SK-N-SH (cell line): ENCODE results near the gene FAM83D. TPM values are rescaled to one million over a fixed set of nuclear protein-coding genes. Genes with fewer than 3 reads are reported as not detected.

Source experiments
- CTCF ChIA-PET: fragments of 300-600, 350-600 bp; formaldehyde crosslinking; extraction: SDS; loops from one replicate; lab custom pipeline; 2021; lab: Yijun Ruan, JAX
- POLR2A ChIA-PET: fragments of 350-600 bp; sonication (Branson Sonifier 250); formaldehyde crosslinking; extraction: SDS; loops from one replicate; lab custom pipeline; 2020; ENCODE audit warnings: antibody characterized with exemption, inconsistent platforms; lab: Yijun Ruan, JAX
- DNase-seq: peaks from one replicate; pipeline ENCODE4 v3.0.0; 2012
- H2AFZ ChIP-seq: fragments of 200-600 bp; sonication (generic); 2 replicates; pipeline ENCODE4 v1.8.1; 2016; ENCODE audit warnings: antibody characterized with exemption, mild to moderate bottlenecking, low read depth
- H3F3A ChIP-seq: fragments of 200-600 bp; sonication (generic); replicated peaks from 2 replicates; pipeline ENCODE3; 2016; ENCODE audit warnings: antibody characterized with exemption, mild to moderate bottlenecking; ENCODE audit not compliant: insufficient read depth
- H3K27ac ChIP-seq, 2 experiments: fragments of 200-500 bp in 1 of 2; fragments of 200-600 bp in 1 of 2; sonication (Bioruptor generic) in 1 of 2; sonication (generic), shearing (Covaris generic) in 1 of 2; 2 replicates each; pipeline versions ENCODE4 v1.5.1 to v1.6.1; 2014 to 2016; ENCODE audit warnings: low read depth in 2 of 2, inconsistent platforms in 1 of 2, low read length in 1 of 2, mild to moderate bottlenecking in 1 of 2, mixed read lengths in 1 of 2
- H3K27me3 ChIP-seq: fragments of 200-600 bp; sonication (generic), shearing (Covaris generic); 2 replicates; pipeline ENCODE4 v1.6.1; 2016; ENCODE audit warnings: mixed run types; ENCODE audit not compliant: insufficient read depth
- H3K36me3 ChIP-seq, 2 experiments: fragments of 200-500 bp in 1 of 2; fragments of 200-600 bp in 1 of 2; sonication (Bioruptor generic) in 1 of 2; sonication (generic) in 1 of 2; replicated peaks in 1 of 2; 2 replicates each; pipeline versions ENCODE3 to v1.5.1; 2014 to 2016; ENCODE audit warnings: low read length in 1 of 2, mild to moderate bottlenecking in 1 of 2; ENCODE audit not compliant: insufficient read depth in 2 of 2, control insufficient read depth in 1 of 2
- H3K4me1 ChIP-seq, 2 experiments: fragments of 200-500 bp in 1 of 2; fragments of 200-600 bp in 1 of 2; sonication (Bioruptor generic) in 1 of 2; sonication (generic), shearing (Covaris generic) in 1 of 2; 2 replicates each; pipeline versions ENCODE4 v1.5.1 to v1.6.1; 2014 to 2016; ENCODE audit warnings: low read depth in 1 of 2, low read length in 1 of 2, mixed run types in 1 of 2; ENCODE audit not compliant: insufficient read depth in 2 of 2, control insufficient read depth in 1 of 2
- H3K4me2 ChIP-seq: fragments of 200-600 bp; sonication (generic), shearing (Covaris generic); 2 replicates; pipeline ENCODE4 v1.6.1; 2017; ENCODE audit warnings: mixed run types
- H3K4me3 ChIP-seq, 2 experiments: fragments of 200-500 bp in 1 of 2; fragments of 200-600 bp in 1 of 2; sonication (Bioruptor generic) in 1 of 2; sonication (generic), shearing (Covaris generic) in 1 of 2; 2 replicates each; pipeline versions ENCODE4 v1.5.1 to v1.8.1; 2014 to 2016; ENCODE audit warnings: low read depth in 2 of 2, inconsistent platforms in 1 of 2, low read length in 1 of 2, mild to moderate bottlenecking in 1 of 2, mixed read lengths in 1 of 2, moderate library complexity in 1 of 2
- H3K79me2 ChIP-seq: fragments of 200-600 bp; sonication (generic); 2 replicates; pipeline ENCODE4 v1.8.1; 2017; ENCODE audit warnings: mild to moderate bottlenecking; ENCODE audit not compliant: insufficient read depth
- H3K9ac ChIP-seq: fragments of 200-600 bp; sonication (generic); 2 replicates; pipeline ENCODE4 v1.6.1; 2017; ENCODE audit warnings: mixed run types
- H3K9me2 ChIP-seq: fragments of 200-600 bp; sonication (generic); 2 replicates; pipeline ENCODE4 v1.6.1; 2017; ENCODE audit warnings: mixed run types
- H3K9me3 ChIP-seq: fragments of 200-600 bp; sonication (generic); 2 replicates; pipeline ENCODE4 v1.6.1; 2017; ENCODE audit warnings: mixed run types, mild to moderate bottlenecking, moderate library complexity
- H4K20me1 ChIP-seq: fragments of 200-600 bp; sonication (generic); 2 replicates; pipeline ENCODE4 v1.6.1; 2017; ENCODE audit warnings: mild to moderate bottlenecking, mixed run types; ENCODE audit not compliant: insufficient read depth
- EZH2phosphoT487 ChIP-seq: fragments of 200-600 bp; sonication (generic); IDR thresholded peaks from 2 replicates; pipeline ENCODE4 v1.6.1; 2017; ENCODE audit warnings: low read depth, mixed run types, mild to moderate bottlenecking, antibody characterized with exemption, moderate library complexity, borderline replicate concordance
- FOXJ3 ChIP-seq: sonication (generic); formaldehyde crosslinking; IDR thresholded peaks from 2 replicates; pipeline ENCODE4 v1.5.1; 2020; ENCODE audit warnings: mild to moderate bottlenecking, missing genetic modification reagents
- FOXM1 ChIP-seq: IDR thresholded peaks from 2 replicates; pipeline ENCODE4 v1.4.0; 2012; ENCODE audit warnings: low read depth, mild to moderate bottlenecking
- GABPA ChIP-seq: IDR thresholded peaks from 2 replicates; pipeline ENCODE4 v1.4.0; 2012; ENCODE audit warnings: low read depth, mild to moderate bottlenecking
- GATA2 ChIP-seq: sonication (generic); formaldehyde crosslinking; IDR thresholded peaks from 2 replicates; pipeline ENCODE4 v1.5.0; 2020; ENCODE audit warnings: mild to moderate bottlenecking, missing genetic modification reagents
- MEF2A ChIP-seq: IDR thresholded peaks from 2 replicates; pipeline ENCODE4 v1.4.0; 2012; ENCODE audit warnings: low read depth, borderline replicate concordance
- MXI1 ChIP-seq: IDR thresholded peaks from 2 replicates; pipeline ENCODE4 v1.6.1; 2012; ENCODE audit warnings: mild to moderate bottlenecking, low read depth, low read length, improper control_type of control experiment
- NFIC ChIP-seq: IDR thresholded peaks from 2 replicates; pipeline ENCODE4 v1.4.0; 2012; ENCODE audit warnings: borderline replicate concordance
- NRF1 ChIP-seq: IDR thresholded peaks from 2 replicates; pipeline ENCODE4 v1.6.1; 2012; ENCODE audit warnings: low read depth, mild to moderate bottlenecking, low read length
- POLR2AphosphoS5 ChIP-seq: IDR thresholded peaks from 2 replicates; pipeline ENCODE4 v1.6.1; 2012; ENCODE audit warnings: low read depth, low read length
- RAD21 ChIP-seq: IDR thresholded peaks from 2 replicates; pipeline ENCODE4 v1.6.1; 2012; ENCODE audit warnings: mild to moderate bottlenecking, low read length
- RFX5 ChIP-seq: IDR thresholded peaks from 2 replicates; pipeline ENCODE4 v1.6.1; 2012; ENCODE audit warnings: mild to moderate bottlenecking, improper control_type of control experiment, low read length
- SMC3 ChIP-seq: IDR thresholded peaks from 2 replicates; pipeline ENCODE4 v1.6.1; 2012; ENCODE audit warnings: low read depth, low read length, improper control_type of control experiment
- TCF12 ChIP-seq: IDR thresholded peaks from 2 replicates; pipeline ENCODE4 v1.4.0; 2012
- WGBS: methylation state at CpG from one replicate; pipeline ENCODE4 v1.1.6; 2017; ENCODE audit warnings: low lambda C conversion rate; 5-methylcytosine and 5-hydroxymethylcytosine counted together
- polyA plus RNA-seq, 3 experiments: library from polyadenylated mRNA; depleted of rRNA; stranded (reverse); fragments of >200 nt; gene quantifications; 2 replicates each; pipeline ENCODE4 v1.2.3, GENCODE V29; 2012
- TF ChIP-seq, protein P1 (sequence below): fragments of 150-350 bp; IDR thresholded peaks from 2 replicates; pipeline ENCODE4 v1.6.1; 2017; ENCODE audit warnings: antibody characterized with exemption, low read length, low read depth, borderline replicate concordance
- TF ChIP-seq, protein P2 (sequence below): IDR thresholded peaks from 2 replicates; pipeline ENCODE4 v1.4.0; 2012; ENCODE audit warnings: low read depth, borderline replicate concordance
- TF ChIP-seq, protein P3 (sequence below): IDR thresholded peaks from 2 replicates; pipeline ENCODE4 v1.6.1; 2012; ENCODE audit warnings: mild to moderate bottlenecking, low read depth, low read length, moderate library complexity
- TF ChIP-seq, protein P4 (sequence below): IDR thresholded peaks from 2 replicates; pipeline ENCODE4 v1.4.0; 2012; ENCODE audit warnings: low read depth
- TF ChIP-seq, protein P5 (sequence below): fragments of 200-600 bp; sonication (generic); IDR thresholded peaks from 2 replicates; pipeline ENCODE4 v1.6.1; 2017; ENCODE audit warnings: antibody characterized with exemption, mild to moderate bottlenecking, moderate library complexity

FAM83D gene
- polyA plus RNA-seq, 1 of the 3 experiments (the other 2 are of a cell fraction) = 21.5 TPM

DNA sequence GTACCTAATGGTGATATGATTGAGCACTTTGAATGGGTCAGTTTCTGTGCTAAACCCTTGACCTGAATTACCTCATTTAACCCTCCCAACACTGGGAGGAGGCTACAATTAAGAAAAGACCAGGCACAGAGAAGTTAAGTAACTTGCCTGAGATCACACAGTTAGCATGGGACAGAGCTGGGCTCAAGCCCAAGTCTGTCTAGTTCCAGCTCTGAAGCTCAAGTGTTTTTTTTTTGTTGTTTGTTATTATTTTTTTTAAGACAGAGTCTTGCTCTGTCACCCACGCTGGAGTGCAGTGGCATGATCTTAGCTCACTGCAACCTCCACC lies 4.0 kb downstream of the FAM83D start:
- Histone ChIP-seq H3K9me3 (no peaks in the 10 kb centered on the region), H3K79me2 (peaks cover 87% of the 10 kb centered on the region), H3K27ac (no peak overlapping the region), H3K9ac (no peak overlapping the region), H3K36me3 (peaks cover 0 to 2% of the 10 kb centered on the region in 2 experiments), H3K4me2 (no peak overlapping the region), H3K27me3 (no peaks in the 10 kb centered on the region), H3K9me2 (no peaks in the 10 kb centered on the region), H3K4me3 (no peak overlapping the region), H4K20me1 (peaks cover 32% of the 10 kb centered on the region; the same call in 1 of the 2 replicates), H3K4me1 (peaks cover 6 to 22% of the 10 kb centered on the region in 2 experiments; a peak in 2 of 4 replicates), H3F3A (no peaks in the 10 kb centered on the region), H2AFZ (no peak overlapping the region)
- WGBS = 100% methylated on average over 1 of the region's 1 CpG
- no peak for DNase-seq
- POLR2A ChIA-PET = interaction anchor here (0.6 kb wide), 1 partner anchor 908 kb away, joined by 5 read pairs; no protein-coding TSS in a partner anchor
- no peak for TF ChIP-seq POLR2AphosphoS5
- TF ChIP-seq EZH2phosphoT487 = no peak
- TF ChIP-seq, protein P1, sequence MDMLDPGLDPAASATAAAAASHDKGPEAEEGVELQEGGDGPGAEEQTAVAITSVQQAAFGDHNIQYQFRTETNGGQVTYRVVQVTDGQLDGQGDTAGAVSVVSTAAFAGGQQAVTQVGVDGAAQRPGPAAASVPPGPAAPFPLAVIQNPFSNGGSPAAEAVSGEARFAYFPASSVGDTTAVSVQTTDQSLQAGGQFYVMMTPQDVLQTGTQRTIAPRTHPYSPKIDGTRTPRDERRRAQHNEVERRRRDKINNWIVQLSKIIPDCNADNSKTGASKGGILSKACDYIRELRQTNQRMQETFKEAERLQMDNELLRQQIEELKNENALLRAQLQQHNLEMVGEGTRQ = no peak
- TF ChIP-seq, protein P2, sequence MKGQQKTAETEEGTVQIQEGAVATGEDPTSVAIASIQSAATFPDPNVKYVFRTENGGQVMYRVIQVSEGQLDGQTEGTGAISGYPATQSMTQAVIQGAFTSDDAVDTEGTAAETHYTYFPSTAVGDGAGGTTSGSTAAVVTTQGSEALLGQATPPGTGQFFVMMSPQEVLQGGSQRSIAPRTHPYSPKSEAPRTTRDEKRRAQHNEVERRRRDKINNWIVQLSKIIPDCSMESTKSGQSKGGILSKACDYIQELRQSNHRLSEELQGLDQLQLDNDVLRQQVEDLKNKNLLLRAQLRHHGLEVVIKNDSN = no peak
- no peak for TF ChIP-seq TCF12
- TF ChIP-seq GATA2 (CRISPR knock-in tag) = no peak
- no peak for TF ChIP-seq GABPA
- TF ChIP-seq RFX5 = no peak
- TF ChIP-seq MXI1 = no peak
- TF ChIP-seq, protein P3, sequence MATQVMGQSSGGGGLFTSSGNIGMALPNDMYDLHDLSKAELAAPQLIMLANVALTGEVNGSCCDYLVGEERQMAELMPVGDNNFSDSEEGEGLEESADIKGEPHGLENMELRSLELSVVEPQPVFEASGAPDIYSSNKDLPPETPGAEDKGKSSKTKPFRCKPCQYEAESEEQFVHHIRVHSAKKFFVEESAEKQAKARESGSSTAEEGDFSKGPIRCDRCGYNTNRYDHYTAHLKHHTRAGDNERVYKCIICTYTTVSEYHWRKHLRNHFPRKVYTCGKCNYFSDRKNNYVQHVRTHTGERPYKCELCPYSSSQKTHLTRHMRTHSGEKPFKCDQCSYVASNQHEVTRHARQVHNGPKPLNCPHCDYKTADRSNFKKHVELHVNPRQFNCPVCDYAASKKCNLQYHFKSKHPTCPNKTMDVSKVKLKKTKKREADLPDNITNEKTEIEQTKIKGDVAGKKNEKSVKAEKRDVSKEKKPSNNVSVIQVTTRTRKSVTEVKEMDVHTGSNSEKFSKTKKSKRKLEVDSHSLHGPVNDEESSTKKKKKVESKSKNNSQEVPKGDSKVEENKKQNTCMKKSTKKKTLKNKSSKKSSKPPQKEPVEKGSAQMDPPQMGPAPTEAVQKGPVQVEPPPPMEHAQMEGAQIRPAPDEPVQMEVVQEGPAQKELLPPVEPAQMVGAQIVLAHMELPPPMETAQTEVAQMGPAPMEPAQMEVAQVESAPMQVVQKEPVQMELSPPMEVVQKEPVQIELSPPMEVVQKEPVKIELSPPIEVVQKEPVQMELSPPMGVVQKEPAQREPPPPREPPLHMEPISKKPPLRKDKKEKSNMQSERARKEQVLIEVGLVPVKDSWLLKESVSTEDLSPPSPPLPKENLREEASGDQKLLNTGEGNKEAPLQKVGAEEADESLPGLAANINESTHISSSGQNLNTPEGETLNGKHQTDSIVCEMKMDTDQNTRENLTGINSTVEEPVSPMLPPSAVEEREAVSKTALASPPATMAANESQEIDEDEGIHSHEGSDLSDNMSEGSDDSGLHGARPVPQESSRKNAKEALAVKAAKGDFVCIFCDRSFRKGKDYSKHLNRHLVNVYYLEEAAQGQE = no peak
- TF ChIP-seq NFIC = no peak
- TF ChIP-seq NRF1 = no peak
- TF ChIP-seq, protein P4, sequence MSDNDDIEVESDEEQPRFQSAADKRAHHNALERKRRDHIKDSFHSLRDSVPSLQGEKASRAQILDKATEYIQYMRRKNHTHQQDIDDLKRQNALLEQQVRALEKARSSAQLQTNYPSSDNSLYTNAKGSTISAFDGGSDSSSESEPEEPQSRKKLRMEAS = no peak
- TF ChIP-seq, protein P5, sequence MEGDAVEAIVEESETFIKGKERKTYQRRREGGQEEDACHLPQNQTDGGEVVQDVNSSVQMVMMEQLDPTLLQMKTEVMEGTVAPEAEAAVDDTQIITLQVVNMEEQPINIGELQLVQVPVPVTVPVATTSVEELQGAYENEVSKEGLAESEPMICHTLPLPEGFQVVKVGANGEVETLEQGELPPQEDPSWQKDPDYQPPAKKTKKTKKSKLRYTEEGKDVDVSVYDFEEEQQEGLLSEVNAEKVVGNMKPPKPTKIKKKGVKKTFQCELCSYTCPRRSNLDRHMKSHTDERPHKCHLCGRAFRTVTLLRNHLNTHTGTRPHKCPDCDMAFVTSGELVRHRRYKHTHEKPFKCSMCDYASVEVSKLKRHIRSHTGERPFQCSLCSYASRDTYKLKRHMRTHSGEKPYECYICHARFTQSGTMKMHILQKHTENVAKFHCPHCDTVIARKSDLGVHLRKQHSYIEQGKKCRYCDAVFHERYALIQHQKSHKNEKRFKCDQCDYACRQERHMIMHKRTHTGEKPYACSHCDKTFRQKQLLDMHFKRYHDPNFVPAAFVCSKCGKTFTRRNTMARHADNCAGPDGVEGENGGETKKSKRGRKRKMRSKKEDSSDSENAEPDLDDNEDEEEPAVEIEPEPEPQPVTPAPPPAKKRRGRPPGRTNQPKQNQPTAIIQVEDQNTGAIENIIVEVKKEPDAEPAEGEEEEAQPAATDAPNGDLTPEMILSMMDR = no peak
- TF ChIP-seq FOXM1 = no peak
- TF ChIP-seq SMC3 = no peak
- TF ChIP-seq RAD21 = no peak
- no peak for TF ChIP-seq MEF2A
- no peak for TF ChIP-seq FOXJ3
- CTCF ChIA-PET = interaction anchor here (0.9 to 3.0 kb wide), 5 partner anchors 15 to 285 kb away, joined by 3 to 21 read pairs (median 4); no protein-coding TSS in a partner anchor
